Sigmoid colon (tissue), 7 donors: Measurements from ENCODE around the gene LPAR2. TPM values are rescaled to one million over a fixed set of nuclear protein-coding genes. Genes with fewer than 3 reads are reported as not detected.

Source experiments
- DNase-seq: peaks from one replicate; pipeline ENCODE4 v3.0.0-alpha.2; 2019
- H3K27ac ChIP-seq, 4 donors: fragments of 200-600 bp; sonication (generic); one replicate each; pipeline ENCODE4 v1.5.1; 2016 to 2019; ENCODE audit warnings: mild to moderate bottlenecking in 1 of 4
- H3K27me3 ChIP-seq, 3 donors: fragments of 200-600 bp; sonication (generic); one replicate each; pipeline ENCODE4 v1.5.1; 2019; ENCODE audit warnings: mild to moderate bottlenecking in 1 of 3
- H3K36me3 ChIP-seq, 4 donors: fragments of 200-600 bp; sonication (generic); one replicate each; pipeline ENCODE4 v1.5.1; 2016 to 2019
- H3K4me1 ChIP-seq, 4 donors: fragments of 200-600 bp; sonication (generic); one replicate each; pipeline ENCODE4 v1.5.1; 2017 to 2019
- H3K4me3 ChIP-seq, 4 donors: fragments of 200-600 bp; sonication (generic); one replicate each; pipeline ENCODE4 v1.5.1; 2017 to 2019; ENCODE audit warnings: mild to moderate bottlenecking in 2 of 4, moderate library complexity in 1 of 4
- H3K9me3 ChIP-seq, 4 donors: fragments of 200-600 bp in 3 of 4; sonication (generic) in 3 of 4; one replicate each; pipeline versions ENCODE4 v1.5.1 to v1.6.1; 2013 to 2019
- CTCF ChIP-seq, 4 experiments: fragments of 450-650 bp in 3 of 4; fragments of 200-600 bp in 1 of 4; IDR thresholded peaks; one replicate each; pipeline ENCODE4 v1.5.1; 2016 to 2019; ENCODE audit warnings: antibody characterized with exemption in 4 of 4, mild to moderate bottlenecking in 3 of 4, moderate library complexity in 2 of 4
- EP300 ChIP-seq, 4 donors: sonication (generic); formaldehyde crosslinking; IDR thresholded peaks; one replicate each; pipeline ENCODE4 v1.6.1; 2017; ENCODE audit warnings: antibody characterized with exemption in 4 of 4
- POLR2A ChIP-seq, 2 donors: fragments of 450-650 bp; IDR thresholded peaks; one replicate each; pipeline ENCODE4 v1.6.1; 2016; ENCODE audit warnings: antibody characterized with exemption in 2 of 2, mild to moderate bottlenecking in 2 of 2, moderate library complexity in 2 of 2
- POLR2AphosphoS5 ChIP-seq, 4 donors: sonication (generic); formaldehyde crosslinking; IDR thresholded peaks; one replicate each; pipeline ENCODE4 v1.6.1; 2017; ENCODE audit warnings: antibody characterized with exemption in 4 of 4
- WGBS, 2 donors: extraction: QIAGEN DNeasy Blood & Tissue Kit; methylation state at CpG; one replicate each; pipeline ENCODE4 v1.1.7; 2013; 5-methylcytosine and 5-hydroxymethylcytosine counted together
- intact Hi-C: fragments of 100-400 bp; cut with DNase I; formaldehyde crosslinking; loops from one replicate; pipeline ENCODE4 v1.15.1; 2023
- polyA plus RNA-seq, 3 donors: library from polyadenylated mRNA; stranded (reverse); fragments of 200-250 nt; gene quantifications; one replicate each; pipeline ENCODE4 v1.2.3, GENCODE V29; 2013
- total RNA-seq, 4 donors: library from RNA; depleted of rRNA; stranded (reverse); fragments of >200 nt; gene quantifications; one replicate each; pipeline ENCODE4 v1.1.0, GENCODE V29; 2016
- donor health status: healthy with polysubstance abuse.
- donor health status: Bipolar disorder and iron deficiency.
- donor health status: healthy.

Gene LPAR2
- total and polyA plus RNA-seq, 7 donors, result 0.33 to 19.9 (median 3.6) TPM

- Histone ChIP-seq H3K9me3 (no peaks in the 10 kb centered on the region), H3K4me1 (no peaks in the 10 kb centered on the region), H3K4me3 (no peak overlapping the region), H3K27me3 (no peaks in the 10 kb centered on the region), H3K36me3 (peaks cover 0 to 24% (median 4%) of the 10 kb centered on the region in 4 donors), H3K27ac (no peak overlapping the region)
- TF ChIP-seq CTCF (IDR thresholded peaks at IDR 0.05) (no peak), POLR2AphosphoS5 (IDR thresholded peaks at IDR 0.05) (no peak), EP300 (IDR thresholded peaks at IDR 0.05) (no peak), POLR2A (IDR thresholded peaks at IDR 0.05) (no peak)
- intact Hi-C loops, result no loop called here
- DNase-seq, result no peak
- 95 to 97% methylated on average over 9 of the region's 9 CpGs for WGBS, 2 donors
Measured at GRCh38 chr19:19636573-19637185, 8.7 kb upstream of the LPAR2 start.

- Histone ChIP-seq H3K4me1 (no peaks in the 10 kb centered on the region), H3K36me3 (peaks cover 0 to 24% (median 4%) of the 10 kb centered on the region in 4 donors), H3K9me3 (no peaks in the 10 kb centered on the region), H3K27me3 (no peaks in the 10 kb centered on the region), H3K27ac (no peak overlapping the region), H3K4me3 (no peak overlapping the region)
- TF ChIP-seq POLR2A (IDR thresholded peaks at IDR 0.05), result no peak
- no peak for TF ChIP-seq CTCF (IDR thresholded peaks at IDR 0.05)
- TF ChIP-seq POLR2AphosphoS5 (IDR thresholded peaks at IDR 0.05), result no peak
- no peak for TF ChIP-seq EP300 (IDR thresholded peaks at IDR 0.05)
- DNase-seq, result no peak
- intact Hi-C loops, result no loop called here
- 97 to 98% methylated on average over 14 of the region's 14 CpGs for WGBS, 2 donors
Measured at GRCh38 chr19:19635313-19635702, 7.3 kb upstream of the LPAR2 start.

- Histone ChIP-seq H3K4me1 (no peaks in the 10 kb centered on the region), H3K9me3 (no peaks in the 10 kb centered on the region), H3K27ac (no peak overlapping the region), H3K36me3 (peaks cover 0 to 24% (median 4%) of the 10 kb centered on the region in 4 donors), H3K4me3 (no peak overlapping the region), H3K27me3 (no peaks in the 10 kb centered on the region)
- no peak for TF ChIP-seq CTCF (IDR thresholded peaks at IDR 0.05)
- WGBS, 2 donors, result 93 to 96% methylated on average over 36 of the region's 36 CpGs
- intact Hi-C loops, result no loop called here
- DNase-seq, result no peak
Measured at GRCh38 chr19:19634516-19635312, 6.7 kb upstream of the LPAR2 start.

GRCh38 chr19:19633711-19634515 is 5.9 kb upstream of the LPAR2 start:
- WGBS, 2 donors, result 94 to 95% methylated on average over 22 of the region's 22 CpGs
- H3K27me3 ChIP-seq, result peaks cover 0 to 1% (median 1%) of the 10 kb centered on the region in 3 donors
- H3K9me3 ChIP-seq, result no peaks in the 10 kb centered on the region
- H3K36me3 ChIP-seq, result peaks cover 0 to 24% (median 4%) of the 10 kb centered on the region in 4 donors
- no peak overlapping the region for H3K4me3 ChIP-seq
- intact Hi-C loops, result no loop called here
- no peak overlapping the region for H3K27ac ChIP-seq
- TF ChIP-seq POLR2AphosphoS5 (IDR thresholded peaks at IDR 0.05) (no peak), POLR2A (IDR thresholded peaks at IDR 0.05) (no peak), CTCF (IDR thresholded peaks at IDR 0.05) (no peak), EP300 (IDR thresholded peaks at IDR 0.05) (no peak)
- H3K4me1 ChIP-seq, result no peaks in the 10 kb centered on the region
- DNase-seq, result no peak
